Peyer's patch (tissue), 4 donors: Measurements from ENCODE around the gene IFRD2. TPM values are rescaled to one million over a fixed set of nuclear protein-coding genes. Genes with fewer than 3 reads are reported as not detected.
"Not testable (repeated sequence)": the region's sequence is repeated elsewhere in the genome, so short reads cannot be mapped to it uniquely, and the experiment has no call there.

ENCODE experiments used
- DNase-seq, 3 donors: peaks; one replicate each; pipeline ENCODE4 v3.0.0-alpha.2; 2017 to 2019
- H3K27ac ChIP-seq, 4 donors: fragments of 200-600 bp; sonication (generic); one replicate each; pipeline ENCODE4 v1.5.1; 2016 to 2019
- H3K27me3 ChIP-seq, 2 donors: fragments of 200-600 bp; sonication (generic); one replicate each; pipeline ENCODE4 v1.5.1; 2019
- H3K36me3 ChIP-seq, 3 donors: fragments of 200-600 bp; sonication (generic); one replicate each; pipeline ENCODE4 v1.5.1; 2016 to 2019
- H3K4me1 ChIP-seq, 4 donors: fragments of 200-600 bp; sonication (generic); one replicate each; pipeline ENCODE4 v1.5.1; 2016 to 2019
- H3K4me3 ChIP-seq, 4 donors: fragments of 200-600 bp; sonication (generic); 1 replicate in 3 of 4; 2 replicates in 1 of 4; pipeline ENCODE4 v1.5.1; 2016 to 2019; ENCODE audit warnings: mild to moderate bottlenecking in 1 of 4
- H3K9me3 ChIP-seq, 4 donors: fragments of 200-600 bp; sonication (generic); one replicate each; pipeline ENCODE4 v1.5.1; 2016 to 2019; ENCODE audit warnings: mild to moderate bottlenecking in 1 of 4
- CTCF ChIP-seq, 6 experiments: fragments of 450-650 bp in 4 of 6; fragments of 200-600 bp in 2 of 6; sonication (generic) in 1 of 6; IDR thresholded peaks; one replicate each; pipeline ENCODE4 v1.5.1; 2017 to 2019; ENCODE audit warnings: antibody characterized with exemption in 6 of 6, mild to moderate bottlenecking in 3 of 6, moderate library complexity in 1 of 6
- POLR2A ChIP-seq, 2 donors: fragments of 450-650 bp; IDR thresholded peaks; one replicate each; pipeline ENCODE4 v1.5.1; 2017; ENCODE audit warnings: antibody characterized with exemption in 2 of 2, mild to moderate bottlenecking in 2 of 2, moderate library complexity in 2 of 2
- total RNA-seq, 4 donors: library from RNA; depleted of rRNA; stranded (reverse); fragments of >200 nt; gene quantifications; one replicate each; pipeline ENCODE4 v1.1.0, GENCODE V29; 2016

The IFRD2 gene
- total RNA-seq, 4 donors from 2014 or later, result 75.5 to 205 (median 140) TPM

- H3K4me3 ChIP-seq, result no peak overlapping the region
- no peaks in the 10 kb centered on the region for H3K9me3 ChIP-seq
- TF ChIP-seq CTCF (IDR thresholded peaks at IDR 0.05), result no peak
- no peaks in the 10 kb centered on the region for H3K27me3 ChIP-seq
- peaks cover 0 to 11% (median 0%) of the 10 kb centered on the region in 3 donors for H3K36me3 ChIP-seq
- DNase-seq, result no peak
- H3K4me1 ChIP-seq, result peaks cover 3 to 42% (median 11%) of the 10 kb centered on the region in 4 donors
- peak overlapping the region in 1 of 4 donors; percentile 5 for H3K27ac ChIP-seq
Measured at GRCh38 chr3:50314816-50315215, 22.6 kb upstream of the IFRD2 start.

- no peaks in the 10 kb centered on the region for H3K9me3 ChIP-seq
- H3K27ac ChIP-seq, result no peak overlapping the region
- peaks cover 3 to 38% (median 11%) of the 10 kb centered on the region in 4 donors for H3K4me1 ChIP-seq
- no peaks in the 10 kb centered on the region for H3K27me3 ChIP-seq
- no peak overlapping the region for H3K4me3 ChIP-seq
- DNase-seq, result no peak
- TF ChIP-seq CTCF (IDR thresholded peaks at IDR 0.05), result no peak
- TF ChIP-seq POLR2A (IDR thresholded peaks at IDR 0.05), result no peak
- H3K36me3 ChIP-seq, result peaks cover 0 to 11% (median 0%) of the 10 kb centered on the region in 3 donors
Measured at GRCh38 chr3:50314342-50314741, 22.1 kb upstream of the IFRD2 start.

GRCh38 chr3:50312041-50312440, 19.8 kb upstream of the IFRD2 start:
- not testable (repeated sequence) for H3K27me3 ChIP-seq, H3K36me3 ChIP-seq, DNase-seq, H3K9me3 ChIP-seq
- Histone ChIP-seq H3K27ac (peak overlapping the region in 2 of 4 donors; percentile 39 to 46), H3K4me3 (peak overlapping the region in 1 of 4 donors; percentile 17), H3K4me1 (peaks cover 1 to 15% (median 8%) of the 10 kb centered on the region in 4 donors)

GRCh38 chr3:50304601-50305000, 12.4 kb upstream of the IFRD2 start:
- Histone ChIP-seq H3K27me3 (no peaks in the 10 kb centered on the region), H3K36me3 (no peaks in the 10 kb centered on the region), H3K4me1 (peaks cover 0 to 23% (median 0%) of the 10 kb centered on the region in 4 donors), H3K4me3 (no peak overlapping the region), H3K9me3 (no peaks in the 10 kb centered on the region), H3K27ac (no peak overlapping the region)
- DNase-seq, result no peak
- TF ChIP-seq POLR2A (IDR thresholded peaks at IDR 0.05) (no peak), CTCF (IDR thresholded peaks at IDR 0.05) (no peak)

- DNase-seq, result peak in 2 of 3 donors; percentile 62 to 68
- no peaks in the 10 kb centered on the region for H3K36me3 ChIP-seq
- H3K27ac ChIP-seq, result peak within 1 kb of the TSS in 3 of 4 donors; percentile 4 to 61 (median 15)
- no peaks in the 10 kb centered on the region for H3K27me3 ChIP-seq
- no peaks in the 10 kb centered on the region for H3K9me3 ChIP-seq
- TF ChIP-seq POLR2A (IDR thresholded peaks at IDR 0.05) (no peak), CTCF (IDR thresholded peaks at IDR 0.05) (peak in 1 of 6 experiments; percentile 10)
- H3K4me1 ChIP-seq, result peaks cover 3 to 31% (median 4%) of the 10 kb centered on the region in 4 donors
- peak within 1 kb of the TSS in 2 of 4 donors; percentile 8 to 34 for H3K4me3 ChIP-seq
Measured at GRCh38 chr3:50303013-50303815, 11.0 kb upstream of the IFRD2 start, which contains the start of gene HYAL1. Gene HYAL1, minus strand, starts transcription at chr3:50303574. Its CDS starts 618 bp downstream, at chr3:50302956.
